AG09309 (cell line): ENCODE measurements around the gene PDE1A.

Experiments
- DNase-seq: peaks from one replicate; pipeline ENCODE4 v3.0.0-alpha.2; 2010; ENCODE audit warnings: low read depth
- H3K4me3 ChIP-seq: 2 replicates; pipeline ENCODE4 v1.5.1; 2011; ENCODE audit warnings: mild to moderate bottlenecking, low read depth, low read length, moderate library complexity; ENCODE audit not compliant: control insufficient read depth
- CTCF ChIP-seq: IDR thresholded peaks from 2 replicates; pipeline ENCODE4 v1.5.1; 2011; ENCODE audit warnings: mild to moderate bottlenecking, low read depth, low read length, inconsistent platforms; ENCODE audit not compliant: insufficient read depth, control insufficient read depth; ENCODE audit errors: missing control alignments

The PDE1A gene

DNA sequence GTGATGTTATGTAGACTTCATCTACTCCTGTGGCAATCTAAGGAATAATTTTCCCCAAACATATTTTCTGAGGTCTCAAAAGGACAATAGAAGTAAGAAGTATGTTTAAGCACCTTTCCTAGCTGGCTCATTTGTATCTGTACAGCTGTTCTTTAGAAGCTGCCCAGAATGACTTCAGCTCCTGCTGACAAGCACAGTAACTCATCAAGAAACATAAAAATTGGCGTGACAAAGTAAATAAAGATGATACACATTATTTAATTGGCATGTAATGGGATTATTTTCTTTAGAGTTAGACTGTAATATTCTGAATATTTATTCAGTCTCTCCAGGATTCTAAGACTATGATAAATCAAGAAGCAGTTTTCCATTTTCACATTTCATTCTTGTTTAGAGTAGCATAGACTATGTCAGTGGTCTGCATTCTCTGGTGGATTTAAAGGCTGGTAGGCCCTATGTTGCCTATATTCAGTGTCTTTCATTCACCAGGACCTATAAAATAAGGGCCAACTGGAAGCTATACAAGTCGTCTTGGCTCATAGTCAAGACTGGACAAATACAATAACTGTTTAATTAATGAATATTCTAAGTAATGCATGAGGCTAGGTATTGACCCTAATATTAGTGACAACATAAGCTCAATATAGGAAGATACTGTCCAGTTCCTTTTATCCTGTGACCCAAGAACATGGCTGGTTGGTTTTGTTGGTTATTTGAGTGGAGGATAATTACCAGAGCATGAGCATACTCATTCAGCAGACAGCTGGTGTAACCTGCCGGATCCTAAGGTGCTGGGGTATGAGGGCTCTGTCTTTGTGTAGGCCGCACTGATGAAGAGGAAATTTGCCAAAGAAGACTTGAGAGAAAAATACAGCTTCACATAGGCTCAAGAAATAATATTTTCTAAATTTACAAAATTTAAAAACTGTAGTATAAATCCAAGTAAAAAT, 107.0 kb downstream of the PDE1A start:
- no peak for DNase-seq
- no peak for TF ChIP-seq CTCF
- no peak overlapping the region for H3K4me3 ChIP-seq

DNA sequence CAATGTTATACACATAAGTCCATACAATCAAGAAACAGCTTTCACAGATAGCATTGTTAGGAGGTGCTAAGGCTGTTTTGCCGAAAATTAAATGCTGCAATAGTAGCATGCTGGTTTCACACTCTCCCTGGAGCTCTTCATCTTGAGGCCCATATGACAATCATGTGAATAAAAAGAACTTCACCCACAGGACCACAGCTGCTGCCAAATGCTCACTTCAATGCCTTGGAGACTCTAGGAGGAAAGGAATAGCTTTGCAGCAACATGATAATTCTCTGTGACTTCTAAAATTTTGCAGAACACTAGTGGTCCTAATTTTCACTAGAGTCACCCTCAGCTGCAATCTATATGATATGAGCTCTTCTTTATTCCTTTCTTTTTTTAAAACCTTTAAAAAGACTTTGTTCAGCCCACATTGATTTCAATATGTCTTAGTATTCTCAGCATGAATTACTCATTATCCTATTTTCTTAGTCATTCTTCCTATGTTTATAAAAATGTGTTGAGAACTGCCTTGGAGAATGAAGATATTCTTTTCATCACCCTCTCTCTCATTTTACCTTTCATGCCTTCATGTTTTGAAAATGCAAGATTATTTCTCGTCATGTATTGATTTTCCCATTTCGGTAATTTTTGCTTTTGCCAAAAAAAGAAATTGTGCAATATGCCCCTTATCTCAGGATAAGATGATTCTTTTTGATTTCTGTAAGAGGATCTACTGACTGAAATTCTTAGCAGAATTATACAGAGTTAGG, 108.2 kb downstream of the PDE1A start:
- no peak for TF ChIP-seq CTCF
- DNase-seq = no peak
- H3K4me3 ChIP-seq = no peak overlapping the region

- no peak for TF ChIP-seq CTCF
- H3K4me3 ChIP-seq = no peak overlapping the region
Measured at GRCh38 chr2:182316950-182317349, 109.9 kb downstream of the PDE1A start.

GRCh38 chr2:182302972-182303371, 123.9 kb downstream of the PDE1A start:
- DNase-seq = no peak
- TF ChIP-seq CTCF = no peak
- H3K4me3 ChIP-seq = no peak overlapping the region

More at GRCh38 chr2:182316950-182317349, 109.9 kb downstream of the PDE1A start:
- no peak for DNase-seq

- H3K4me3 ChIP-seq = no peak overlapping the region
- DNase-seq = peak; percentile 69
- TF ChIP-seq CTCF = no peak
Measured at GRCh38 chr2:182302174-182302573, 124.7 kb downstream of the PDE1A start.

- no peak for TF ChIP-seq CTCF
- DNase-seq = no peak
- H3K4me3 ChIP-seq = no peak overlapping the region
Measured at GRCh38 chr2:182301093-182301492, 125.7 kb downstream of the PDE1A start.
